KMS-11 (cell line): ENCODE measurements around the gene KRT31.

Experiments
- H2AFZ ChIP-seq: fragments of 200-600 bp; sonication (generic); 2 replicates; pipeline ENCODE4 v1.6.1; 2016; ENCODE audit warnings: antibody characterized with exemption, mixed run types, low read depth
- H3K27ac ChIP-seq: fragments of 200-600 bp; sonication (generic); 2 replicates; pipeline ENCODE4 v1.6.1; 2016; ENCODE audit warnings: mild to moderate bottlenecking, mixed run types
- H3K27me3 ChIP-seq: fragments of 200-600 bp; sonication (generic); 2 replicates; pipeline ENCODE4 v1.6.1; 2017; ENCODE audit warnings: mild to moderate bottlenecking, low read depth, mixed run types, moderate library complexity; ENCODE audit not compliant: insufficient read depth
- H3K36me3 ChIP-seq: fragments of 200-600 bp; sonication (generic); 2 replicates; pipeline ENCODE4 v1.6.1; 2017; ENCODE audit warnings: mild to moderate bottlenecking, mixed run types; ENCODE audit not compliant: insufficient read depth
- H3K4me1 ChIP-seq: fragments of 200-600 bp; sonication (generic); 2 replicates; pipeline ENCODE4 v1.6.1; 2016; ENCODE audit warnings: mild to moderate bottlenecking, low read depth, mixed run types; ENCODE audit not compliant: poor library complexity, severe bottlenecking
- H3K4me2 ChIP-seq: fragments of 200-600 bp; sonication (generic); 2 replicates; pipeline ENCODE4 v1.7.0; 2016; ENCODE audit warnings: mild to moderate bottlenecking, mixed run types
- H3K4me3 ChIP-seq: fragments of 200-600 bp; sonication (generic); IDR thresholded peaks from 2 replicates; pipeline ENCODE4 v1.6.1; 2017; ENCODE audit warnings: low read depth, low read length, mixed read lengths; ENCODE audit not compliant: insufficient read depth
- H3K79me2 ChIP-seq: fragments of 200-600 bp; sonication (generic); 2 replicates; pipeline ENCODE4 v1.6.1; 2016; ENCODE audit warnings: low read depth, mixed run types; ENCODE audit not compliant: insufficient read depth
- H3K9ac ChIP-seq: fragments of 200-600 bp; sonication (generic); 2 replicates; pipeline ENCODE4 v1.6.1; 2016; ENCODE audit warnings: mild to moderate bottlenecking, mixed run types
- H4K20me1 ChIP-seq: fragments of 200-600 bp; sonication (generic); 2 replicates; pipeline ENCODE4 v1.6.1; 2016; ENCODE audit warnings: mild to moderate bottlenecking, mixed run types; ENCODE audit not compliant: insufficient read depth
- TF ChIP-seq, protein P1 (sequence below): fragments of 200-600 bp; sonication (generic); conservative IDR thresholded peaks from 2 replicates; pipeline ENCODE4 v1.6.1; 2017; ENCODE audit warnings: low read depth, mild to moderate bottlenecking, antibody characterized with exemption, low read length, moderate library complexity, mixed read lengths

The KRT31 gene

GRCh38 chr17:41366070-41366469, 31.3 kb downstream of the KRT31 start:
- Histone ChIP-seq H3K9ac (no peak overlapping the region), H3K4me3 (no peak overlapping the region), H3K4me2 (no peak overlapping the region), H3K79me2 (no peaks in the 10 kb centered on the region), H4K20me1 (no peaks in the 10 kb centered on the region), H3K36me3 (no peaks in the 10 kb centered on the region), H3K27ac (no peak overlapping the region), H3K4me1 (no peaks in the 10 kb centered on the region), H2AFZ (no peak overlapping the region), H3K27me3 (no peaks in the 10 kb centered on the region)
- TF ChIP-seq, protein P1, sequence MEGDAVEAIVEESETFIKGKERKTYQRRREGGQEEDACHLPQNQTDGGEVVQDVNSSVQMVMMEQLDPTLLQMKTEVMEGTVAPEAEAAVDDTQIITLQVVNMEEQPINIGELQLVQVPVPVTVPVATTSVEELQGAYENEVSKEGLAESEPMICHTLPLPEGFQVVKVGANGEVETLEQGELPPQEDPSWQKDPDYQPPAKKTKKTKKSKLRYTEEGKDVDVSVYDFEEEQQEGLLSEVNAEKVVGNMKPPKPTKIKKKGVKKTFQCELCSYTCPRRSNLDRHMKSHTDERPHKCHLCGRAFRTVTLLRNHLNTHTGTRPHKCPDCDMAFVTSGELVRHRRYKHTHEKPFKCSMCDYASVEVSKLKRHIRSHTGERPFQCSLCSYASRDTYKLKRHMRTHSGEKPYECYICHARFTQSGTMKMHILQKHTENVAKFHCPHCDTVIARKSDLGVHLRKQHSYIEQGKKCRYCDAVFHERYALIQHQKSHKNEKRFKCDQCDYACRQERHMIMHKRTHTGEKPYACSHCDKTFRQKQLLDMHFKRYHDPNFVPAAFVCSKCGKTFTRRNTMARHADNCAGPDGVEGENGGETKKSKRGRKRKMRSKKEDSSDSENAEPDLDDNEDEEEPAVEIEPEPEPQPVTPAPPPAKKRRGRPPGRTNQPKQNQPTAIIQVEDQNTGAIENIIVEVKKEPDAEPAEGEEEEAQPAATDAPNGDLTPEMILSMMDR: no peak

DNA sequence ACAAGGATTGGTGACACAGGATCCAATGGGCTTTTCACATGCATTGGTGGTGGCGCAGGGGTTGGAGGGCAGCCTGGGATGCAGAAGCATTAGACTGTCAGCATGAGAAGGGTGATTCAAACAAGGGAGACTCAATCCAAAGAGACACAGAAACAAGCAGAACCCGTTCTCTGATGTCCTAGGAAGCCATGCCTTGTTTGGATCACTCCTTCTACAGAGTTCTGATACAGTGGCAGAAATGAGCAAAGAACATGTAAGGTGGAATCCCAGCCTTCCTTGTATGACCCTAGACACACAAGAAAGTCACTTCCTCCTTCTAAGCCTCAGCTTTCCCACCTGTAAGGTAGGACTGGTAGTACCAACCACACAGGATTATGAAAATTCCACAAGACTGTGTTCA, 33.5 kb downstream of the KRT31 start:
- Histone ChIP-seq H3K4me1 (no peaks in the 10 kb centered on the region), H3K9ac (no peak overlapping the region), H4K20me1 (no peaks in the 10 kb centered on the region), H2AFZ (no peak overlapping the region), H3K27ac (no peak overlapping the region), H3K79me2 (no peaks in the 10 kb centered on the region), H3K36me3 (no peaks in the 10 kb centered on the region), H3K4me2 (no peak overlapping the region), H3K4me3 (no peak overlapping the region), H3K27me3 (no peaks in the 10 kb centered on the region)
- TF ChIP-seq, protein P1: no peak

GRCh38 chr17:41360296-41360995, 37.0 kb downstream of the KRT31 start:
- H3K9ac ChIP-seq: no peak overlapping the region
- no peak overlapping the region for H3K4me3 ChIP-seq
- H3K27ac ChIP-seq: no peak overlapping the region
- H3K4me1 ChIP-seq: no peaks in the 10 kb centered on the region
- H3K4me2 ChIP-seq: no peak overlapping the region
- TF ChIP-seq, protein P1: no peak
- H4K20me1 ChIP-seq: no peaks in the 10 kb centered on the region
- no peaks in the 10 kb centered on the region for H3K27me3 ChIP-seq
- no peaks in the 10 kb centered on the region for H3K36me3 ChIP-seq
- no peak overlapping the region for H2AFZ ChIP-seq
- no peaks in the 10 kb centered on the region for H3K79me2 ChIP-seq

DNA sequence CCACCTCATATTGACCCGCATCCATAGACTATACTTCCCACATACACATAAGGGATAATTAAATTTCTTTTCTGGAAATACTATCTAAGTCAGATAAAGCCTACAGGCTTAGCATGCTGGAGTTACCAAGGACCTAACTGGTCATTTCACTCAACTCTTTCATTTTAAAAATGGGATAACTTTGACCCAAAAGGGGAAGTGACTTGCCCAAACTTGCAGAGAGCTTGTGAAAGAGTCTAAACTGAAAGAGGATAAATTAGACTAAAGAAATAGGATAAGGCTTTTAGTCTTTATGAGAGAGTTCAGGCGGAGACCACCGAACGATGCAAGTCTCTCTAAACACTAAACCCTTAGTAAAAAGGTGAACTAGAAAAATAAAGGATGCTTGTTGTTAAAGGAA, 42.9 kb downstream of the KRT31 start:
- Histone ChIP-seq H4K20me1 (no peaks in the 10 kb centered on the region), H3K4me3 (no peak overlapping the region), H3K79me2 (no peaks in the 10 kb centered on the region), H3K27me3 (no peaks in the 10 kb centered on the region; the same call in 1 of the 2 replicates), H3K4me1 (no peaks in the 10 kb centered on the region), H3K27ac (no peak overlapping the region), H3K4me2 (no peak overlapping the region), H3K9ac (no peak overlapping the region), H3K36me3 (no peaks in the 10 kb centered on the region), H2AFZ (no peak overlapping the region)
- TF ChIP-seq, protein P1: no peak
